Hepatocyte (in vitro differentiated cells): ENCODE data around the gene SCAF1.

Source experiments
- EZH2 ChIP-seq: fragments of 200-600 bp; sonication (generic); IDR thresholded peaks from 2 replicates; pipeline ENCODE4 v1.6.1; 2016; ENCODE audit warnings: antibody characterized with exemption, mild to moderate bottlenecking, borderline replicate concordance
- EZH2phosphoT487 ChIP-seq: fragments of 200-600 bp; sonication (generic); IDR thresholded peaks from one replicate; pipeline ENCODE4 v1.6.1; 2018; ENCODE audit warnings: antibody characterized with exemption, mild to moderate bottlenecking, low read depth, moderate library complexity; ENCODE audit not compliant: unreplicated experiment, severe bottlenecking
- TF ChIP-seq, protein P1 (sequence below): fragments of 200-600 bp; sonication (generic); IDR thresholded peaks from 2 replicates; pipeline ENCODE4 v1.5.1; 2016; ENCODE audit warnings: antibody characterized with exemption, mild to moderate bottlenecking; ENCODE audit not compliant: poor library complexity

DNA sequence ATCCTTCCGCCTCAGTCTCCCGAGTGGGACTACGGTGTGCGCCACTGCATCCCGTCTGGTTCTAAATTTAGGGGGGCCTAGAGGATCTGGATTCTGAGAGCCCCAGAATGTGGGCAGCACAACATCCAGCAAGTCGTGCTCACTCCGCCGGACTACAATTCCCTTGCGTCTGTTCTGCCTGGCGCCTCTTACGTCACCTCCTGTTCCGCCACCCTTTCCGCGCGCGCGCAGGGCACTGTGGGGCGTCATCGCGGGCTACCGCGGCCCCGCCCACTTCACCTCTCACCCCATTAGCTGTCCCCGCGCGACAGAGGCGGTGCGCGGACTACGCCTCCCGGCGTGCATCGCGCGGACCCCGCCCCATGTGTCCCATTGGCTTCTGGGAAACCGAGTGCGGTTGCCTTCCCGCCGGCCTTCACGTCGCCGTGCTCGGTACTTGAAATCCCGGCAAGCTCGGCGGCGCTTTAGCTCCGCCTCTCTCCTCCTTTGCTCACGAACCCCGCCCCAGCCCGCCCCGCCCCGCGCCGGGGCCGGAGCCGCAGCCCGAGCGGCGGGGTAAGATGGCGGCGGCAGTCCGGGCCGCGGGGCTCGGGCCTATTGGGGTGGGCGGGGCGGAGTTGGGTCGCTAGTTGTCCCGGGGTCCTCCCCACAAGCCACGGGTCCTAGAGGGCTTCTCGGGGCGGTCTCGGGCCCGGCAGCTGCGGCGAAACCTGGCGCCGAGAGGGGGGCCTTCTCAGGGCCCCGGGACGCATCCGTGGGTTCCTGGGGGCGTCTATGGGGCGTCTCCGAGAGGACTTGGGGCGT, at the start of gene SCAF1:
- TF ChIP-seq EZH2 (no peak), EZH2phosphoT487 (no peak)
- TF ChIP-seq, protein P1, sequence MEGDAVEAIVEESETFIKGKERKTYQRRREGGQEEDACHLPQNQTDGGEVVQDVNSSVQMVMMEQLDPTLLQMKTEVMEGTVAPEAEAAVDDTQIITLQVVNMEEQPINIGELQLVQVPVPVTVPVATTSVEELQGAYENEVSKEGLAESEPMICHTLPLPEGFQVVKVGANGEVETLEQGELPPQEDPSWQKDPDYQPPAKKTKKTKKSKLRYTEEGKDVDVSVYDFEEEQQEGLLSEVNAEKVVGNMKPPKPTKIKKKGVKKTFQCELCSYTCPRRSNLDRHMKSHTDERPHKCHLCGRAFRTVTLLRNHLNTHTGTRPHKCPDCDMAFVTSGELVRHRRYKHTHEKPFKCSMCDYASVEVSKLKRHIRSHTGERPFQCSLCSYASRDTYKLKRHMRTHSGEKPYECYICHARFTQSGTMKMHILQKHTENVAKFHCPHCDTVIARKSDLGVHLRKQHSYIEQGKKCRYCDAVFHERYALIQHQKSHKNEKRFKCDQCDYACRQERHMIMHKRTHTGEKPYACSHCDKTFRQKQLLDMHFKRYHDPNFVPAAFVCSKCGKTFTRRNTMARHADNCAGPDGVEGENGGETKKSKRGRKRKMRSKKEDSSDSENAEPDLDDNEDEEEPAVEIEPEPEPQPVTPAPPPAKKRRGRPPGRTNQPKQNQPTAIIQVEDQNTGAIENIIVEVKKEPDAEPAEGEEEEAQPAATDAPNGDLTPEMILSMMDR, result no peak
